OCI-LY1 (cell line): ENCODE data around the gene ARFIP1.
A peak's percentile ranks its signal among the peaks of the same experiment; 100 is the strongest.

Experiments used
- H2AFZ ChIP-seq: fragments of 200-600 bp; sonication (generic), shearing (Covaris generic); 2 replicates; pipeline ENCODE4 v1.6.0; 2014; ENCODE audit warnings: antibody characterized with exemption, mild to moderate bottlenecking, low read length
- H3F3A ChIP-seq: fragments of 200-600 bp; sonication (generic), shearing (Covaris generic); 2 replicates; pipeline ENCODE4 v1.6.0; 2014; ENCODE audit warnings: mild to moderate bottlenecking, antibody characterized with exemption, low read length, moderate library complexity; ENCODE audit not compliant: insufficient read depth
- H3K27ac ChIP-seq: fragments of 200-600 bp; sonication (generic); 2 replicates; pipeline ENCODE4 v1.5.1; 2014; ENCODE audit warnings: low read length, mixed run types, mild to moderate bottlenecking, low read depth; ENCODE audit not compliant: poor library complexity, severe bottlenecking
- H3K27me3 ChIP-seq: fragments of 200-600 bp; sonication (generic); 2 replicates; pipeline ENCODE4 v1.6.0; 2014; ENCODE audit warnings: antibody characterized with exemption, mild to moderate bottlenecking, low read length, moderate library complexity; ENCODE audit not compliant: insufficient read depth
- H3K36me3 ChIP-seq: fragments of 200-600 bp; sonication (generic); 2 replicates; pipeline ENCODE4 v1.6.1; 2014; ENCODE audit warnings: mild to moderate bottlenecking, antibody characterized with exemption, low read length, moderate library complexity, mixed read lengths; ENCODE audit not compliant: insufficient read depth
- H3K4me1 ChIP-seq: fragments of 200-600 bp; sonication (generic); 2 replicates; pipeline ENCODE4 v1.5.1; 2014; ENCODE audit warnings: mild to moderate bottlenecking, low read length, moderate library complexity; ENCODE audit not compliant: insufficient read depth, severe bottlenecking
- H3K4me2 ChIP-seq: fragments of 200-600 bp; sonication (generic), shearing (Covaris generic); 2 replicates; pipeline ENCODE4 v1.6.1; 2014; ENCODE audit warnings: low read length
- H3K4me3 ChIP-seq: fragments of 200-600 bp; sonication (generic); 2 replicates; pipeline ENCODE4 v1.5.1; 2014; ENCODE audit warnings: low read length, low read depth, mild to moderate bottlenecking, mixed read lengths; ENCODE audit not compliant: poor library complexity, severe bottlenecking
- H3K79me2 ChIP-seq: fragments of 200-600 bp; shearing (Covaris generic); 2 replicates; pipeline ENCODE4 v1.6.1; 2016; ENCODE audit warnings: mixed run types, low read length, mixed read lengths; ENCODE audit not compliant: insufficient read depth
- H3K9ac ChIP-seq: fragments of 200-600 bp; sonication (generic), shearing (Covaris generic); 2 replicates; pipeline ENCODE4 v1.6.1; 2014; ENCODE audit warnings: mild to moderate bottlenecking, low read length, mixed read lengths
- H3K9me2 ChIP-seq: fragments of 200-600 bp; sonication (generic), shearing (Covaris generic); 2 replicates; pipeline ENCODE4 v1.6.1; 2014; ENCODE audit warnings: low read depth, mild to moderate bottlenecking, low read length, mixed read lengths
- H3K9me3 ChIP-seq: fragments of 200-600 bp; shearing (Covaris generic); 2 replicates; pipeline ENCODE4 v1.6.1; 2014; ENCODE audit warnings: low read length, mixed read lengths
- H4K20me1 ChIP-seq: fragments of 200-600 bp; sonication (generic), shearing (Covaris generic); 2 replicates; pipeline ENCODE4 v1.6.0; 2016; ENCODE audit warnings: mild to moderate bottlenecking, low read length; ENCODE audit not compliant: insufficient read depth
- CTCF ChIP-seq: fragments of 200-600 bp; sonication (generic), shearing (Covaris generic); IDR thresholded peaks from 2 replicates; pipeline ENCODE4 v1.5.1; 2017; ENCODE audit warnings: mild to moderate bottlenecking, antibody characterized with exemption, low read length, moderate library complexity, mixed read lengths
- EZH2 ChIP-seq: fragments of 200-600 bp; sonication (generic), shearing (Covaris generic); IDR thresholded peaks from 2 replicates; pipeline ENCODE4 v1.8.0; 2017; ENCODE audit warnings: borderline replicate concordance, mixed run types, mild to moderate bottlenecking, antibody characterized with exemption, low read length, moderate library complexity, mixed read lengths

ARFIP1 gene

GRCh38 chr4:152777488-152777887 is 2.3 kb upstream of the ARFIP1 start:
- H3K4me3 ChIP-seq = no peak overlapping the region
- no peak overlapping the region for H3K4me2 ChIP-seq
- no peak overlapping the region for H3K9ac ChIP-seq
- no peaks in the 10 kb centered on the region for H4K20me1 ChIP-seq
- H3F3A ChIP-seq = no peaks in the 10 kb centered on the region
- H3K4me1 ChIP-seq = peaks cover 37% of the 10 kb centered on the region
- no peaks in the 10 kb centered on the region for H3K27me3 ChIP-seq
- TF ChIP-seq CTCF (no peak), EZH2 (no peak)
- no peaks in the 10 kb centered on the region for H3K79me2 ChIP-seq
- no peak overlapping the region for H2AFZ ChIP-seq
- no peaks in the 10 kb centered on the region for H3K36me3 ChIP-seq
- H3K9me3 ChIP-seq = no peaks in the 10 kb centered on the region
- no peak overlapping the region for H3K27ac ChIP-seq
- H3K9me2 ChIP-seq = no peaks in the 10 kb centered on the region

GRCh38 chr4:152778656-152779512 is 870 bp upstream of the ARFIP1 start:
- Histone ChIP-seq H3F3A (no peaks in the 10 kb centered on the region), H3K79me2 (no peaks in the 10 kb centered on the region), H2AFZ (peak overlapping the region; percentile 43), H3K27me3 (no peaks in the 10 kb centered on the region), H3K27ac (peak overlapping the region; percentile 20), H3K4me3 (peak overlapping the region; percentile 81), H3K4me2 (peak overlapping the region; percentile 97), H3K9me3 (no peaks in the 10 kb centered on the region), H4K20me1 (no peaks in the 10 kb centered on the region), H3K36me3 (no peaks in the 10 kb centered on the region), H3K9me2 (no peaks in the 10 kb centered on the region), H3K9ac (peak overlapping the region; percentile 74), H3K4me1 (peaks cover 37% of the 10 kb centered on the region)
- TF ChIP-seq CTCF = no peak
- TF ChIP-seq EZH2 = no peak

GRCh38 chr4:152780267-152780778 is 569 bp downstream of the ARFIP1 start:
- Histone ChIP-seq H3K36me3 (no peaks in the 10 kb centered on the region), H4K20me1 (no peaks in the 10 kb centered on the region), H3K9me3 (no peaks in the 10 kb centered on the region), H3K9ac (peak overlapping the region; percentile 74), H3K79me2 (no peaks in the 10 kb centered on the region; the same call in 1 of the 2 replicates), H3K9me2 (no peaks in the 10 kb centered on the region), H3K27me3 (no peaks in the 10 kb centered on the region), H2AFZ (0 out of 2 replicates have a peak overlapping the region, but pooled peaks have one; percentile 10), H3K4me1 (peaks cover 39% of the 10 kb centered on the region), H3K4me2 (peak overlapping the region; percentile 97), H3F3A (no peaks in the 10 kb centered on the region), H3K4me3 (peak overlapping the region; percentile 81), H3K27ac (peak overlapping the region; percentile 49)
- TF ChIP-seq EZH2 (no peak), CTCF (no peak)
